GM18508 (cell line): ENCODE results near the gene CHD1L.

ENCODE experiments used
- ATAC-seq: cut with Tn5 transposase; IDR thresholded peaks from one replicate; pipeline ENCODE4 v1.9.1; 2021; ENCODE audit warnings: moderate number of reproducible peaks; ENCODE audit not compliant: insufficient read depth, unreplicated experiment

CHD1L gene

GRCh38 chr1:147338571-147338970, 96.1 kb downstream of the CHD1L start:
- no peak for ATAC-seq

- ATAC-seq: no peak
Observed at GRCh38 chr1:147341246-147341645, 98.8 kb downstream of the CHD1L start.
